Ishikawa (cell line): ENCODE measurements around the gene SMAD3.

ENCODE experiments used
- CEBPB ChIP-seq: IDR thresholded peaks from 2 replicates; pipeline ENCODE4 v1.6.1; 2012
- CREB1 ChIP-seq: IDR thresholded peaks from 2 replicates; pipeline ENCODE4 v1.6.1; 2012; ENCODE audit warnings: low read depth
- EGR1 ChIP-seq: IDR thresholded peaks from 2 replicates; pipeline ENCODE4 v1.6.1; 2012
- EP300 ChIP-seq: IDR thresholded peaks from 2 replicates; pipeline ENCODE4 v1.6.1; 2012; ENCODE audit warnings: borderline replicate concordance
- FOXM1 ChIP-seq: IDR thresholded peaks from 2 replicates; pipeline ENCODE4 v1.6.1; 2012; ENCODE audit warnings: low read depth, borderline replicate concordance
- MAX ChIP-seq: IDR thresholded peaks from 2 replicates; pipeline ENCODE4 v1.6.1; 2012
- NFIC ChIP-seq: IDR thresholded peaks from 2 replicates; pipeline ENCODE4 v1.6.1; 2012
- RAD21 ChIP-seq: IDR thresholded peaks from 2 replicates; pipeline ENCODE4 v1.6.1; 2012; ENCODE audit warnings: low read depth
- REST ChIP-seq: IDR thresholded peaks from 2 replicates; pipeline ENCODE4 v1.6.1; 2012; ENCODE audit warnings: low read depth, mild to moderate bottlenecking
- TAF1 ChIP-seq: IDR thresholded peaks from 2 replicates; pipeline ENCODE4 v1.6.1; 2012; ENCODE audit warnings: low read depth, mild to moderate bottlenecking
- TCF12 ChIP-seq: IDR thresholded peaks from 2 replicates; pipeline ENCODE4 v1.6.1; 2012; ENCODE audit warnings: low read depth
- TEAD4 ChIP-seq: IDR thresholded peaks from 2 replicates; pipeline ENCODE4 v1.6.1; 2012
- YY1 ChIP-seq: IDR thresholded peaks from 2 replicates; pipeline ENCODE4 v1.6.1; 2012; ENCODE audit warnings: low read depth
- ZBTB7A ChIP-seq: IDR thresholded peaks from 2 replicates; pipeline ENCODE4 v1.6.1; 2012; ENCODE audit warnings: low read depth
- TF ChIP-seq, protein P1 (sequence below): IDR thresholded peaks from 2 replicates; pipeline ENCODE4 v1.6.1; 2012

Gene SMAD3

DNA sequence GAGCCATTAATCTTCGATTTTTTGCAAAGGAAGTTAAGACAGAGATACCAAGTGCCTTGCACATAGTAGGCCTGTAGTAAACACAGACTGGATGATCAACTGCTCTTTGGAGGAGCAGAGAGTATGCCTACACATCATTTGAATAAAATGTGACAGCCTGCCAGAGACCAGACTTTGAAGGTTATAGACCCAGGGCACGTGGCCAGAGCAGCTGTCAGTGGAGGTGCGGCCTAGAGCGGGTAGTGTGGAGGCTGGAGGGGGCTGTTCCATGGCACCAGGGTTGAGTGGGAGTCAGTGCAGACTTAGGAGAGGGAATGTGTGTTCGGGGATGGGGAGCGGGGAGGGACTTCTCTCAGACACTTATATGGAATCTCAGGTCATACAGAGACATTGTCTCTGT lies 80.8 kb downstream of the SMAD3 start:
- TF ChIP-seq EGR1 (no peak), YY1 (no peak), TAF1 (no peak), REST (no peak), CEBPB (no peak), CREB1 (no peak), MAX (peak; percentile 84), TCF12 (0 out of 2 replicates have a peak, but pooled peaks have one; percentile 12), TEAD4 (no peak), EP300 (no peak), FOXM1 (no peak), ZBTB7A (no peak), RAD21 (no peak), NFIC (no peak)
- TF ChIP-seq, protein P1, sequence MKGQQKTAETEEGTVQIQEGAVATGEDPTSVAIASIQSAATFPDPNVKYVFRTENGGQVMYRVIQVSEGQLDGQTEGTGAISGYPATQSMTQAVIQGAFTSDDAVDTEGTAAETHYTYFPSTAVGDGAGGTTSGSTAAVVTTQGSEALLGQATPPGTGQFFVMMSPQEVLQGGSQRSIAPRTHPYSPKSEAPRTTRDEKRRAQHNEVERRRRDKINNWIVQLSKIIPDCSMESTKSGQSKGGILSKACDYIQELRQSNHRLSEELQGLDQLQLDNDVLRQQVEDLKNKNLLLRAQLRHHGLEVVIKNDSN = peak; percentile 77

DNA sequence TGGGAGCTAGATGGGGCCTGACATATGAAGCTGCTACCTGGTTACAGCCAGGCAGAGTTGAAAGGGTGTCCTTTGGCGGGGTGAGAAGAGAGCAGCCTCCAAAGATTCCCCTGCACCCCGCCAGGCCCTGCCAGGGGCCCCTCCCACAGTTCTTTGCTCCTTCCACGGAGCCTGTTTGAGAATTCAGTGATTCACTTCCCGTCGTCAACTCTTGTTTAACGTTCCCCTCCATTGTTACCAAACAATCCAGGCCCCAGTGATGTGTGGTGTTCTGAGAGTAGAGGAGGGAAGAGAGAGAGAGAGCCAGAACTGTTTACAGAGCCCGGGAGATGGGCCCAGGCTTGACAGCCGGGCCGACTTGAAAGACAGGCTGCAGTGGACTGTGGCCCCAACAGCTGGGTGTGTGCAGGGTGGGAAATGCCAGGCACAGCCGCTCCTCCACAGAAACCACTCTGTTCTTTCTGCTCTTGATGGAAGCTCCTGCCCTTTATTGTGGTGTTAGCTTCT lies 81.5 kb downstream of the SMAD3 start:
- TF ChIP-seq EGR1 = no peak
- TF ChIP-seq YY1 = no peak
- TF ChIP-seq, protein P1 = no peak
- TF ChIP-seq EP300 = no peak
- TF ChIP-seq CEBPB = no peak
- TF ChIP-seq TAF1 = no peak
- TF ChIP-seq TCF12 = no peak
- no peak for TF ChIP-seq FOXM1
- TF ChIP-seq CREB1 = no peak
- TF ChIP-seq TEAD4 = no peak
- TF ChIP-seq NFIC = no peak

GRCh38 chr15:67147396-67147949 lies 82.1 kb downstream of the SMAD3 start:
- no peak for TF ChIP-seq NFIC
- no peak for TF ChIP-seq ZBTB7A
- no peak for TF ChIP-seq CREB1
- TF ChIP-seq FOXM1 = no peak
- TF ChIP-seq REST = no peak
- TF ChIP-seq MAX = no peak
- TF ChIP-seq, protein P1 = no peak
- TF ChIP-seq TCF12 = no peak
- no peak for TF ChIP-seq YY1
- no peak for TF ChIP-seq CEBPB
- TF ChIP-seq TAF1 = no peak
- TF ChIP-seq RAD21 = no peak
- no peak for TF ChIP-seq EGR1
- no peak for TF ChIP-seq EP300
- no peak for TF ChIP-seq TEAD4

DNA sequence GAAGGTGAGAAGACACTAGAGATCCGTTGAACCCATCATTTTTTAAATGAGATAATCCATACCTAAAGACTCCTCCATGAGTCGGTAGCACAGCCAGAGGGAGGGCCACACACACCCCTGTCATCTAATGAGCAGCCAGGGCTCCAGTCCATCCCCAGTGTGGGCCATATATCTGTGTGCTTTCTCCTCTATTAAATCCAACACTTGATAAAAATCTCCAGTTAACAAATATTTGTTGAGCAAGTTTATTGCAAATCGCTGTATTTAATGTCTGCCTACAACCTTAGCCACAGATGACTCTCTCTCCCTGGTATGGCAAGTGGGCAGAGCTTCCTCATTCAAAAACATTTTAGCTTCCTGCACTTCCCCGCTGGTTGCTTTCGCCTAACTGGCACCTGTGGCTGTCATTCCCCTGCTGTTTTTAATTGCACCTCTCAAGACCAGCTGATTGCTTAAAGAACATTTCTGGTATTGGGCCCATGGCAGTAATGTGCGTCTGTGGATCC lies 82.8 kb downstream of the SMAD3 start:
- TF ChIP-seq NFIC (peak; percentile 51; the same call in 1 of the 2 replicates), EP300 (peak; percentile 66; the same call in 1 of the 2 replicates), MAX (0 out of 2 replicates have a peak, but pooled peaks have one; percentile 32), CEBPB (0 out of 2 replicates have a peak, but pooled peaks have one; percentile 16), TCF12 (peak; percentile 77), TEAD4 (peak; percentile 60), RAD21 (no peak), CREB1 (no peak)
